Left ventricle myocardium inferior (tissue), 1 donor: ENCODE measurements around the gene NRG3. TPM values are rescaled to one million over a fixed set of nuclear protein-coding genes. Genes with fewer than 3 reads are reported as not detected.

Experiments used
- DNase-seq: peaks from one replicate; pipeline ENCODE4 v3.0.0-alpha.2; 2020
- H3K27ac ChIP-seq: fragments of 200-600 bp; replicated peaks from 2 replicates; pipeline ENCODE4 v1.8.0; 2021
- H3K27me3 ChIP-seq: fragments of 200-600 bp; 2 replicates; pipeline ENCODE4 v1.8.0; 2021; ENCODE audit warnings: low read depth
- H3K36me3 ChIP-seq: fragments of 200-600 bp; 2 replicates; pipeline ENCODE4 v1.8.0; 2021
- H3K4me1 ChIP-seq: fragments of 200-600 bp; 2 replicates; pipeline ENCODE4 v1.8.0; 2021
- H3K4me3 ChIP-seq: fragments of 200-600 bp; 2 replicates; pipeline ENCODE4 v1.8.0; 2021; ENCODE audit warnings: mild to moderate bottlenecking, moderate library complexity
- H3K9me3 ChIP-seq: fragments of 200-600 bp; replicated peaks from 2 replicates; pipeline ENCODE4 v1.8.0; 2021
- intact Hi-C: fragments of 100-400 bp; cut with micrococcal nuclease; formaldehyde crosslinking; loops from one replicate; pipeline ENCODE4 v1.11.0; 2022
- total RNA-seq: library from RNA; stranded (reverse); fragmentation: NEBNext Ultra II Directional; extraction: Animal tissue kit (Norgen Biotek cat#: 25700); gene quantifications from one replicate; pipeline ENCODE4 v1.2.1, GENCODE V29; 2021
- TF ChIP-seq, protein P1 (sequence below): fragments of 200-600 bp; IDR thresholded peaks from 2 replicates; pipeline ENCODE4 v1.8.0; 2021; ENCODE audit warnings: antibody characterized with exemption, mild to moderate bottlenecking, borderline replicate concordance
- donor health status: DM: no; HTN: yes; CAD: no; lungs with severe emphysema.

Gene NRG3
- total RNA-seq, 1 donor from 2014 or later = 0.11 TPM

DNA sequence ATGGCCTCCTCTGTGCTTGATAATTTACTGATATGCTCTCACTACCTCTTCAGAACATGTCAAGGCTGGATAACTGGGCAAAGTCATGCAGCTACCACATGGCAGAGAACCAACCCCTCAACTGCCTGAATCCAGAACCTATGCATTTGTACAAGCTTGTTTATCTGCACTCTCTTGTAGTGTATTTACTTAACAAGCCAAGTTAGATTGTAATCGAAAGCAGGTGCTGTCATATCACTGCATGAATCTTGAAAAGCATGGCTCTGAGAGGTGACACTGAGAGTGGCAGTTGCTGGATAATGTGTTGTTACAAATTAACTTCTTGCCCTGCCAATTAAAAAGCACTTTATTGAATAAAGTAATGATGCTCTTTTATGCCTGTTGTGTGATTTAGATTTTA, 588.6 kb downstream of the NRG3 start:
- no peak for DNase-seq
- Histone ChIP-seq H3K4me3 (no peak overlapping the region), H3K9me3 (no peaks in the 10 kb centered on the region), H3K27ac (no peak overlapping the region), H3K36me3 (no peaks in the 10 kb centered on the region), H3K27me3 (no peaks in the 10 kb centered on the region), H3K4me1 (no peaks in the 10 kb centered on the region)
- intact Hi-C loops = no loop called here
- TF ChIP-seq, protein P1, sequence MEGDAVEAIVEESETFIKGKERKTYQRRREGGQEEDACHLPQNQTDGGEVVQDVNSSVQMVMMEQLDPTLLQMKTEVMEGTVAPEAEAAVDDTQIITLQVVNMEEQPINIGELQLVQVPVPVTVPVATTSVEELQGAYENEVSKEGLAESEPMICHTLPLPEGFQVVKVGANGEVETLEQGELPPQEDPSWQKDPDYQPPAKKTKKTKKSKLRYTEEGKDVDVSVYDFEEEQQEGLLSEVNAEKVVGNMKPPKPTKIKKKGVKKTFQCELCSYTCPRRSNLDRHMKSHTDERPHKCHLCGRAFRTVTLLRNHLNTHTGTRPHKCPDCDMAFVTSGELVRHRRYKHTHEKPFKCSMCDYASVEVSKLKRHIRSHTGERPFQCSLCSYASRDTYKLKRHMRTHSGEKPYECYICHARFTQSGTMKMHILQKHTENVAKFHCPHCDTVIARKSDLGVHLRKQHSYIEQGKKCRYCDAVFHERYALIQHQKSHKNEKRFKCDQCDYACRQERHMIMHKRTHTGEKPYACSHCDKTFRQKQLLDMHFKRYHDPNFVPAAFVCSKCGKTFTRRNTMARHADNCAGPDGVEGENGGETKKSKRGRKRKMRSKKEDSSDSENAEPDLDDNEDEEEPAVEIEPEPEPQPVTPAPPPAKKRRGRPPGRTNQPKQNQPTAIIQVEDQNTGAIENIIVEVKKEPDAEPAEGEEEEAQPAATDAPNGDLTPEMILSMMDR = no peak

DNA sequence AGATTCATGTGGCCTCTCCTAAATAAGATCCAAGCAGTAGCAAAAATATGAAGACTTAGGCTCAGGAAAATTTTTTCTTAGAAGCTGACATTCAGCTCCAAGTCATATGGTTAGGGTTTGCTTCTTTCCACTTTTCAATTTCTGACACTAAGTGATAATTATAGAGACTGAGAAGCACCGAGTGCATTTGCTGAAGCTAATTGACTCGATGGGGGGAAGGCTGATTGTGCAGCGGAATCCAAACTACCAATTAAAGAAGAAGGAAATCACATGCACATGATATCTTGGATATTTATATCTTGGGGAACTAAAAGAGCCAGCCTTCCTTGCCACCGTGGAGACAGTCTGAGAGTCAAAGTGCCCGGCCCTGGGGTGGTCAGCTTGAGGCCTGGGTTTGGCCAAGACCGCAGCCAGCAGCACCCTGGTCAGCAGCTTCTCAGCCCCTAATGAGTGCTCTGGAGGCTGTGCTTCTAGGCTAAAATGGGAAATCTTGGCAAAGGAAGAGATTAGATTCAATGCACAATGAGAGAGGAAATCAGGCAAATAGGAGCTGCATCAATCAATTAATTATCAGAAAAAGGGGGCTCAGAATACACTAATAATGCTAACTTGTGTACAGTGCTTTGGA, 589.3 kb downstream of the NRG3 start:
- H3K27me3 ChIP-seq = no peaks in the 10 kb centered on the region
- H3K4me3 ChIP-seq = no peak overlapping the region
- H3K36me3 ChIP-seq = no peaks in the 10 kb centered on the region
- no peak overlapping the region for H3K27ac ChIP-seq
- no peaks in the 10 kb centered on the region for H3K4me1 ChIP-seq
- H3K9me3 ChIP-seq = no peaks in the 10 kb centered on the region
- intact Hi-C loops = no loop called here
- TF ChIP-seq, protein P1 = no peak
- DNase-seq = no peak

DNA sequence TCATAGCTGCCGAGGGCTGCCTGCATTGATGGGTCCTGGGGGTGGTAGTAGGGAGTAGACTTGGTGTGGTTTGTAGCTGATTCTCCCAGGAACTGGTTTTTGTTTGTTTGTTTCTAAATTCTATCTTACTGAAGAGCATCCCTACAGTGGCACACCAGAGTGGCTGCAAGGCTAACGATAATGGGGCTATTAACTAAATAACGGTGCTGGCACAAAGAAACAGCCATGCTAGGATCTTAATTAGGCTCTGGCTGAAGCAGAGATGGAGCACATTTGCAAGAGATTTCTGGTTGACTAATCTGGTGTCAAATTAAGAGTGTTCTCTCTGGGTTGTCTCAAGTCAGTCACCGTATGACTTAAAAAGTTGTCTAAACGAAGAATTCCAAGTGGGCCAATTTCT, 590.0 kb downstream of the NRG3 start:
- intact Hi-C loops = no loop called here

DNA sequence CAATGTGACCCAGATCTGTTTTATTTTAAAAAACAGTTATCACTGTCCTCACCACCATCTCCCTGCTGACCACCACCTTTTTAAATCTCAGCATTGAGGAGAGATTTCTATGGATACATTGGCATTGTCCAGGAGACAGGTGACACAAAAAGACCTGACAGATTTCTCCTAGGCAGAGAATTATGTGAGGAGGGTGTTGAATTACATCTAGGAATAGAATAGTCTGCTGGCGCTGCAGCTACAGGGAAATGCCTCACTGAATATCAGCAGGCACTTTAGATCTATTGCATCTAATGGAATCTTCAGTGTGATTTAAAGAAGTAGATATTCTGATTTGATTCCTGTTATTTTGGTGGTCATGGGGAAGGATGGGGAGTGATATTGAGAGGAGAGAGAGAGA, 593.5 kb downstream of the NRG3 start:
- Histone ChIP-seq H3K36me3 (no peaks in the 10 kb centered on the region), H3K4me1 (no peaks in the 10 kb centered on the region), H3K27me3 (no peaks in the 10 kb centered on the region), H3K9me3 (no peaks in the 10 kb centered on the region), H3K27ac (no peak overlapping the region), H3K4me3 (no peak overlapping the region)
- intact Hi-C loops = no loop called here
- DNase-seq = no peak
- TF ChIP-seq, protein P1 = no peak

More for the DNA sequence above, 590.0 kb downstream of the NRG3 start:
- DNase-seq = no peak
- no peaks in the 10 kb centered on the region for H3K4me1 ChIP-seq
- H3K27me3 ChIP-seq = no peaks in the 10 kb centered on the region
- no peaks in the 10 kb centered on the region for H3K9me3 ChIP-seq
- no peak overlapping the region for H3K27ac ChIP-seq
- no peak overlapping the region for H3K4me3 ChIP-seq
- TF ChIP-seq, protein P1 = no peak
- H3K36me3 ChIP-seq = no peaks in the 10 kb centered on the region

DNA sequence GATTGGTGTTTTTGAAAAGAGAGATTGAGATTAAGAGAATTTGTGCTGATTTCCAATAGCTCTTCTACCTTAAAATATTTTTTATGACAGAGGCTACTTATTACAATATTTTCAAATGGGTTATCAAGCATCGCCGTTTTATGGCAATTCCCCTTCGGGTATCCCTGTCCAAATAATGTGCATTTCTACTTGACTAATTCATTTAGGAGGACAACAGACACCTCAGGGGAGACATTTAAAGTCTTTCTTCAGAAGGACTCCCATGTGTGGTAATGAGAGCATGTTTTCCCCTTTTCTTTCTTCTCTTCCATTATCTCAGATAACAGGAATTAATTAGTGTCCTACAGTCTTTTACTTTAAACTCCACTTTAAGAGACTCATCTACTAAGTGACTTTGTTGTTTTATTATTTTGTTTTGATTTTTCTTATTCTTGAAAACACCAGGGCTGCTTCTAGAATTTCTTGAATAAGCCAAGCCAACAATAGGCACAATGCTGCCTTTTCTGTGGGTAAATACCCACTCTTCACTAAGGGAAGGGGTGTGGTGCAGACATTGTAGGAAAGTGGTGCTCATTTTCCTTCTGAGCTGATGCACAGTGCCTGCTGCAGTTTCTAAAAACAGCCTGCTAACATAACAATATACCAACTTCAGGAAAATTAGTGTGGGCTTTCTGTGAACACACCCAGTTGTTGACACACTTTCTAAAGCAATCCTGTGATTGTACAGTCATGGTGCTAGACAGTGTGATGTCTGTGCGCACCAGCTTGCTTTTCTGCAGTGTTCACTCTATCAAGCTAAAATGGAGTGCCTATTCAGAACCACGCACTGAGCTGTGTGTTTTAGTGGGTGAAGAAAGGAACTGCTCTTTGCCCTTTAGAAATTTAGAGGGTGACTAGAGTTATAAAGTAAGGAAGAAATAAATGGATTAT, 597.7 kb downstream of the NRG3 start:
- no peaks in the 10 kb centered on the region for H3K36me3 ChIP-seq
- no peak overlapping the region for H3K4me3 ChIP-seq
- peaks cover 10% of the 10 kb centered on the region for H3K9me3 ChIP-seq
- intact Hi-C loops = no loop called here
- no peaks in the 10 kb centered on the region for H3K27me3 ChIP-seq
- no peaks in the 10 kb centered on the region for H3K4me1 ChIP-seq
- TF ChIP-seq, protein P1 = no peak
- no peak for DNase-seq
- no peak overlapping the region for H3K27ac ChIP-seq
